HFF-Myc (cell line): ENCODE data around the gene SIDT1.

ENCODE experiments used
- DNase-seq: peaks from one replicate; pipeline ENCODE4 v3.0.0-alpha.2; 2011; ENCODE audit warnings: low read depth; ENCODE audit errors: extremely low read depth
- H3K4me3 ChIP-seq: replicated peaks from 2 replicates; pipeline ENCODE4 v1.5.1; 2011; ENCODE audit warnings: low read depth, mild to moderate bottlenecking, control low read depth, low read length
- TF ChIP-seq, protein P1 (sequence below): IDR thresholded peaks from 2 replicates; pipeline ENCODE4 v1.5.1; 2012; ENCODE audit warnings: mild to moderate bottlenecking, low read depth, low read length, control low read depth; ENCODE audit errors: missing control alignments

Gene SIDT1

GRCh38 chr3:113560831-113561623, 28.7 kb downstream of the SIDT1 start:
- DNase-seq = peak; percentile 12
- no peak overlapping the region for H3K4me3 ChIP-seq
- TF ChIP-seq, protein P1, sequence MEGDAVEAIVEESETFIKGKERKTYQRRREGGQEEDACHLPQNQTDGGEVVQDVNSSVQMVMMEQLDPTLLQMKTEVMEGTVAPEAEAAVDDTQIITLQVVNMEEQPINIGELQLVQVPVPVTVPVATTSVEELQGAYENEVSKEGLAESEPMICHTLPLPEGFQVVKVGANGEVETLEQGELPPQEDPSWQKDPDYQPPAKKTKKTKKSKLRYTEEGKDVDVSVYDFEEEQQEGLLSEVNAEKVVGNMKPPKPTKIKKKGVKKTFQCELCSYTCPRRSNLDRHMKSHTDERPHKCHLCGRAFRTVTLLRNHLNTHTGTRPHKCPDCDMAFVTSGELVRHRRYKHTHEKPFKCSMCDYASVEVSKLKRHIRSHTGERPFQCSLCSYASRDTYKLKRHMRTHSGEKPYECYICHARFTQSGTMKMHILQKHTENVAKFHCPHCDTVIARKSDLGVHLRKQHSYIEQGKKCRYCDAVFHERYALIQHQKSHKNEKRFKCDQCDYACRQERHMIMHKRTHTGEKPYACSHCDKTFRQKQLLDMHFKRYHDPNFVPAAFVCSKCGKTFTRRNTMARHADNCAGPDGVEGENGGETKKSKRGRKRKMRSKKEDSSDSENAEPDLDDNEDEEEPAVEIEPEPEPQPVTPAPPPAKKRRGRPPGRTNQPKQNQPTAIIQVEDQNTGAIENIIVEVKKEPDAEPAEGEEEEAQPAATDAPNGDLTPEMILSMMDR = no peak

- TF ChIP-seq, protein P1 = no peak
- DNase-seq = no peak
- no peak overlapping the region for H3K4me3 ChIP-seq
Measured at GRCh38 chr3:113565555-113565954, 33.2 kb downstream of the SIDT1 start.

DNA sequence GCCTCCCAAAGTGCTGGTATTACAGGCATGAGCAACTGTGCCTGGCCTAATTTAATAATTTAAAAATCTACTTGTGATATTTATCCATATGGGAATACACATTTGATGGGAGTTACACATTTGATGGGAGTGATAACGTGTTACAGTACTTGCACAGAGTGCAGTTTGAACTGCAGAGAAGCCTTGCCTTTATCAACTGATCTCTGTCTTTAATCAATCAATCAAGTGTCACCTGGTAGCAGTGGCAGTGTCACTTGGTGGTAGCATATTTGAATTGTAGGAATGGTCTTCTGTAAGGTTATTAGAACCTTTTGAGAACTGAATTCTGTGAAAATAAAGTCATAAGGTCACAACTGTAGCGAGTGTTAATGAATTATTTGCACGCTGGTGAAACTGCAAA, 37.8 kb downstream of the SIDT1 start:
- TF ChIP-seq, protein P1 = no peak
- no peak overlapping the region for H3K4me3 ChIP-seq
- DNase-seq = no peak

DNA sequence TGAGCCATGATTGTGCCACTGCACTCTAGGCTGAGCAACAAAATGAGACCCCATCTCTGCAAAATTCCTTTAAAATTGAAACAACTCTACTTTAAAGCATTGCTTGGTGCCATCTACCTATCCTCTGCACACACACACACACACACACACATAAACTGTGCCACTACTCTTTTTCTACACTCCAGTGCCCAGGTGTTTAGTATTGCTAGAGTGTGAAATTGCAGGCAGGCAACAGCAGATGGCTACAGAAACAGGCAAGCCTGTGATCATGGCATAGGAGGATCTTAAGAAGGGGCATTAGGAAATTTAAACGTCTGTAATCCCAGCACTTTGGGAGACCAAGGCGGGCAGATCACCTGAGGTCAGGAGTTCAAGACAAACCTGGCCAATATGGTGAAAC, 39.0 kb downstream of the SIDT1 start:
- TF ChIP-seq, protein P1 = no peak
- no peak for DNase-seq
- no peak overlapping the region for H3K4me3 ChIP-seq

DNA sequence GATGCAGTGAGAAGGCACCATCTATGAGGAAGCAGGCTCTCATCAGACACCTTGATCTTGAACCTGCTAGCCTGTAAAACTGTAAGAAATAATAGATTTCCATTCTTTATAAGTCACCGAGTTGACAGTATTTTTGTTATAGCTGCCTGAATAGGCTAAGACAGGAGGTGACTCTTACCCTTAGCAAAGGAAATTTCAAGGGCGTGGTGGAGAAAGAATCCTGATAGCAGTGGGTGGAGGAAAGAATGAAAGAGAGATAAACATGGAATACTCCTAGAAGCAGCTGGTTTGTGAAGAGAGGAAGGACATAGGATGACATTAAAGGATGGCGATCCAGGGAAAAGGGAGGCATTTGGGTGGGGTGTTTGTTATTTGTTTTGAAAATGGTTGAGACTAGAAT, 41.4 kb downstream of the SIDT1 start:
- TF ChIP-seq, protein P1 = no peak
- no peak overlapping the region for H3K4me3 ChIP-seq
- DNase-seq = no peak

DNA sequence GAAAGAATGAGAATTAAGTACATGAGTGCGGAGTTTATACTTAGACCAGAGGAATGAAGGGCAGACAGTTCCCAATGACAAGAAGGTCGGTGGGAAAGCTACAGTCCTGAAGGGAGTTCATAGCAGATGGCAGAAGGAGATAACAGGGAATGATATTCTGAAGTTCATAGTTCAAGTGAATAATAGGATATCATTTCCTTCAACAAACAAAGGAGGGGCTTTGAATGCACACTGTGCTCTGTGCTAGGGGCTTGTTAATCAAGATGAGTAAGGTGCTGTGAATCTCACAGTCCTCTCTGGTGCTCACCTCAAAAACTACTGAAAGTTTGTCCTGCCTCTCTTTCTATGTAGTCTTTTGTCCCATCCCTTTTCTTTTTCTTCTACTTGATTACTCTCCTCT, 41.9 kb downstream of the SIDT1 start:
- TF ChIP-seq, protein P1 = no peak
- no peak for DNase-seq
- no peak overlapping the region for H3K4me3 ChIP-seq

DNA sequence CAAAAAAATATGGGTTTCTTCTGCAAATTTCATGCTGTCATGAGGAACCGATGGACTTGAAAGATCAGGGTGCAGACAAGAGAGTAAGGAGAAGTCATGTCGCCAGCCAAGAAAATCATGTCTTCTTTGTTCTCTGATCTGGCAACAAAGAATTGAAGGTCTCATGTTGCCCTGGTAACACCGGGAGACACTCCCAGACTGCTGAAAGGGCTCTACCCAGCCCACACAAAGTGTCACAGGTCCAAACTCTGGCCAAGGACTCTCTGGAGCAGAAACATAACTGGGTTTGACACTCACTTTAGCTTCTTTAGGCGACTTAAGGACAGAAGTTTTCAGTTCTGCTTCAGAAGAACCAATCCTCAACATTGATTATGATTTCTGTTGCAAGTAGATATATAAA, 42.9 kb downstream of the SIDT1 start:
- no peak for DNase-seq
- no peak overlapping the region for H3K4me3 ChIP-seq
- TF ChIP-seq, protein P1 = no peak
